ENCODE measurements around the gene CTU2. TPM values are rescaled to one million over a fixed set of nuclear protein-coding genes. Genes with fewer than 3 reads are reported as not detected.

CTU2 gene
- total RNA-seq, 1 donor from 2014 or later = 4.2 TPM

DNA sequence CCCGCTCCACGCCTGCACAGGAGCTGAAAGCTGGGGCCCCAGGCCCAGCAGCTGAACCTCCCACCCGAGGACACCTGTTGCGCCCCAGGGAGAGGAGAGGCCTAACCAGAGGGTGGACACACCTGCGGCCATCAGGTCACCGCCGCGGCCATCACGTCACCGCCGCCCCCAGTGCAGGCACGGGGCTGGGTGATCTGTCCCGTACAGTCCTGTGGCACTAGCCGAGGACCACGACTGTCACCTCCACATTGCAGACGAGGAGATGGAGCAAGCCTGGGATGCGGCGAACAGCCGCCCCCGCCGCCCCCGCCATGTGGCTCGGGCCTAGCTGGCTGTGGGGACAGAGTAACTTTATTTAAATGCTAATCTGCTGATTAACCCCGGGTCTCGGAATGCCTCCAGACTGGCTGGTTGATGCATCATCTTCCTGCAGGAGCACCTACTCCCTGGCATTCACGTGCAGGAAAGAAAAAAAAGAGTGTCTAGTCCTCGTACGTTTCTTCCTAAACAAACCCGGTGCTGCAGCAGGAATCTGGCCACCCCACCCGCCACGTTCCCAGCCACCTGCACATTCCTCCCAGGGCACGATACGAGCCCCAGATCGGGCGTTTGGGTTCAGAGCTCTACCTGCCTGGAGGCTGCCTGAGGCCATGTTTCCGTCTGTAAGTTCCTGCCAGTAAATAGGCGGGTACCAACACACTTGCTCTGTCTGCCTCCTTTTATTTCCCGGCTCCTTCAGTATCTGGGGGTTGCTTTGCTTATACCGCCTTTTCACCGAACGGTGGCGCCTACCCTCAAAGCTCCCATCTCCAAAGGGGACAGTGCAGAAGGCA, 48.8 kb downstream of the CTU2 start:
- intact Hi-C loops (cut with DNase I) = no loop called here
- H3K27me3 ChIP-seq = no peaks in the 10 kb centered on the region
- H3K4me1 ChIP-seq = no peaks in the 10 kb centered on the region
- no peak for TF ChIP-seq CTCF (IDR thresholded peaks at IDR 0.05)
- no peak overlapping the region for H3K27ac ChIP-seq
- H3K4me3 ChIP-seq = no peak overlapping the region
- DNase-seq (ENCODE audit: low spot score in 2 of 2) = no peak
- peaks cover 0 to 6% of the 10 kb centered on the region in 2 donors for H3K36me3 ChIP-seq
- no peaks in the 10 kb centered on the region for H3K9me3 ChIP-seq

DNA sequence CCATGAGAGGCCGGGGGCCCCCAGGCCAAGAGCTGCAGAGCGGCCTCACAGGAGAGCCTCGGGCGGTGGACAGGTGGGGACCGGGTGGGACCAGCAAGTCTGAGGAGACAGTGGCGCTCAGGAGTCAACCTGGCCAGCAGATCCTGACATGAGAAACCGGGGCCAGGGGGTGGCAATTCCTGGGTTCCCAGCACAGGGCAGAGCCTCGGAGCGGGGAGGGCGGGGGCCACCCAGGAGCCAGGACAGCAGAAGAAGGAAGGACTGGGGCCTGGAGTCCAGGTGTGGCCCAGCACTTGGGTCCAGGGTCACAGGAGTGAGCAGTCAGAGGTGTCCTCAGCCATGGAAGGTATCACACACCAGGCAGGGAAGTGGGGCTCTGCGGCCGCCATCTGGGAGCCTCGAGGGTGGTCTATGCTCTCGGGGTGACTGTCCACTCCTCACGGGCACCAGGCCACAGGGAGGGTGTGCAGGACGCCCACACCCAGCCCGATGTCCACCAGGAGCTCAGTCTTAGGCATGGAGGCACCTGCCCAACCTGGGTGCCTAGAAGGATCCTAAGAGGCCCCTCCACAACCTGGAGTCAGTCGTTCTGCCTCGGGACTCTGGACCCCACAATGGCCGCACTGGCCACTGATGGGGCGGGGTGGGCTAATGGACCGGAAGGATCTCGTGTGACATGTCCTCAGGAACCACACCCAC, 49.6 kb downstream of the CTU2 start:
- no peaks in the 10 kb centered on the region for H3K9me3 ChIP-seq
- peaks cover 0 to 6% of the 10 kb centered on the region in 2 donors for H3K36me3 ChIP-seq
- H3K4me3 ChIP-seq = no peak overlapping the region
- intact Hi-C loops (cut with DNase I) = no loop called here
- no peak overlapping the region for H3K27ac ChIP-seq
- no peaks in the 10 kb centered on the region for H3K4me1 ChIP-seq
- no peak for TF ChIP-seq CTCF (IDR thresholded peaks at IDR 0.05)
- DNase-seq (ENCODE audit: low spot score in 2 of 2) = no peak
- H3K27me3 ChIP-seq = no peaks in the 10 kb centered on the region

DNA sequence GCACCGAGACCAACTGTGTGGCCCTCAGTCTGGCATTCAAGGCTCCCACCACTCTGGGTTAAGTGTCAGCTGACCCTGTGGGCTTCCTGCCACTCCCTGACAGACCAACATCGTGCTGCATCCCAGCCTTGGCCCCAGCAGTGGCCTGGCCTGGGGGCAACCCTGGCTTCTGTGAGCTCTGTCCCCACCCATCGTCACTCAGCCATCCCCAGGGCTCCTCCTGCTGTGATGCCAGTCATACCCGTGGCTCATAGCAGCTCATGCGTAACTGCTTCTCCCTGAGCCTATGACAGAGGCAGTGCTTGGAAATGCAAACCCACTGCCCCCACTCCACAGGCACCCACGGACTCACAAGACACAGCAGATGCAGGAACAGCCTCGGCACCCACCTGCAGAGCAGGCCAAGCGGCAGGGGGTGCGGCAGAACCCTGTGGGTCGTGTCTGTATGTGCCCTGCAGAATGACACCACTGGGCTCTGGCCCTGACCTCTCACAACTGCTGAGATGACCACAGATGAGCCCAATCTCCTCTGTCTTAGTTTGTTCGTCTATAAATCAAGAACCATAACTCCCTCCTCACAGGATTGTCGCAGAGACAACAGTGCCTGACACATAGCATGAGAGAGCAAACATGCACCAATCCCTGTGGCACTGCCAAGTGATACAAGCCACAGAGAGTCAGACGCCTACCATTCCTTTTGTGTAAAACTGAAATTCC, 52.1 kb downstream of the CTU2 start:
- Histone ChIP-seq H3K27ac (no peak overlapping the region), H3K36me3 (no peaks in the 10 kb centered on the region), H3K27me3 (no peaks in the 10 kb centered on the region), H3K9me3 (no peaks in the 10 kb centered on the region), H3K4me3 (no peak overlapping the region), H3K4me1 (no peaks in the 10 kb centered on the region)
- intact Hi-C loops (cut with DNase I) = no loop called here
- no peak for TF ChIP-seq CTCF (IDR thresholded peaks at IDR 0.05)
- DNase-seq (ENCODE audit: low spot score in 2 of 2) = no peak

- no peak for DNase-seq (ENCODE audit: low spot score in 2 of 2)
- Histone ChIP-seq H3K27me3 (no peaks in the 10 kb centered on the region), H3K36me3 (peaks cover 0 to 2% of the 10 kb centered on the region in 2 donors), H3K9me3 (no peaks in the 10 kb centered on the region), H3K4me3 (no peak overlapping the region), H3K4me1 (no peaks in the 10 kb centered on the region), H3K27ac (no peak overlapping the region)
- TF ChIP-seq CTCF (IDR thresholded peaks at IDR 0.05) = no peak
- intact Hi-C loops (cut with DNase I) = no loop called here
Measured at GRCh38 chr16:88758944-88759244, 52.6 kb downstream of the CTU2 start.

GRCh38 chr16:88759245-88759975, 53.1 kb downstream of the CTU2 start:
- H3K4me3 ChIP-seq = no peak overlapping the region
- H3K27ac ChIP-seq = no peak overlapping the region
- no peak for TF ChIP-seq CTCF (IDR thresholded peaks at IDR 0.05)
- H3K27me3 ChIP-seq = no peaks in the 10 kb centered on the region
- peaks cover 0 to 5% of the 10 kb centered on the region in 2 donors for H3K36me3 ChIP-seq
- no peaks in the 10 kb centered on the region for H3K4me1 ChIP-seq
- no peaks in the 10 kb centered on the region for H3K9me3 ChIP-seq
- DNase-seq (ENCODE audit: low spot score in 2 of 2) = no peak
- intact Hi-C loops (cut with DNase I) = no loop called here
